ENCODE measurements around the gene PHKA1.
"Not testable (repeated sequence)": the region's sequence is repeated elsewhere in the genome, so short reads cannot be mapped to it uniquely, and the experiment has no call there.

The PHKA1 gene

DNA sequence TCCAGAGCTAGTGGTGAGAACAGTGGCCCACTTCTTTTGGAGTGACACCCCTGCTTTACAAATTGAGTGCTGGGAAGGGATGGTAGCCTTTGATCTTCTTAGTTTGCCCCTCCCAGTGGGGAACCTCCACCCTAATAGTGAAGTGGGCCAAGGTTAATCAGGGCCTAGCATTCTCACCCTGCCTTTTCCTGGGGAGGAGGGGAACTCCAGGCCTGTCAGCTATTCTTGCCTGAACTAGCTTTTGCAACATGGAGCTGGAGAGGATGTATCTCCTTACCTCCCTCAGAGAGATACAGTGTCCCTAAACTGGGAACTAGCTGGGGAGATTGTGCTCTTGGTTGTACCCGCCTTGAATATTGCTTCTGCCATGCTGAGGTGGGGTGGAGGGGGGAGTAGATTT lies 20.6 kb downstream of the PHKA1 start:
- no peak overlapping the region for H3K4me3 Mint-ChIP-seq
- H3K9me3 Mint-ChIP-seq: no peaks in the 10 kb centered on the region
- H3K36me3 Mint-ChIP-seq (ENCODE audit: low read depth): peaks cover 4% of the 10 kb centered on the region

GRCh38 chrX:72687396-72687795 lies 26.7 kb downstream of the PHKA1 start:
- H3K27ac Mint-ChIP-seq: no peak overlapping the region

More for the DNA sequence above, 20.6 kb downstream of the PHKA1 start:
- H3K27me3 Mint-ChIP-seq: no peaks in the 10 kb centered on the region
- H3K27ac Mint-ChIP-seq: no peak overlapping the region
- no peaks in the 10 kb centered on the region for H3K4me1 Mint-ChIP-seq (ENCODE audit: low read depth)

GRCh38 chrX:72685810-72686456 lies 28.2 kb downstream of the PHKA1 start:
- H3K36me3 Mint-ChIP-seq (ENCODE audit: low read depth): peaks cover 5% of the 10 kb centered on the region
- H3K27ac Mint-ChIP-seq: no peak overlapping the region
- H3K27me3 Mint-ChIP-seq: no peaks in the 10 kb centered on the region
- no peaks in the 10 kb centered on the region for H3K4me1 Mint-ChIP-seq (ENCODE audit: low read depth)
- no peak overlapping the region for H3K4me3 Mint-ChIP-seq
- no peaks in the 10 kb centered on the region for H3K9me3 Mint-ChIP-seq

More at GRCh38 chrX:72687396-72687795, 26.7 kb downstream of the PHKA1 start:
- H3K9me3 Mint-ChIP-seq: no peaks in the 10 kb centered on the region
- no peaks in the 10 kb centered on the region for H3K27me3 Mint-ChIP-seq
- no peak overlapping the region for H3K4me3 Mint-ChIP-seq
- peaks cover 8% of the 10 kb centered on the region for H3K36me3 Mint-ChIP-seq (ENCODE audit: low read depth)
- H3K4me1 Mint-ChIP-seq (ENCODE audit: low read depth): no peaks in the 10 kb centered on the region

DNA sequence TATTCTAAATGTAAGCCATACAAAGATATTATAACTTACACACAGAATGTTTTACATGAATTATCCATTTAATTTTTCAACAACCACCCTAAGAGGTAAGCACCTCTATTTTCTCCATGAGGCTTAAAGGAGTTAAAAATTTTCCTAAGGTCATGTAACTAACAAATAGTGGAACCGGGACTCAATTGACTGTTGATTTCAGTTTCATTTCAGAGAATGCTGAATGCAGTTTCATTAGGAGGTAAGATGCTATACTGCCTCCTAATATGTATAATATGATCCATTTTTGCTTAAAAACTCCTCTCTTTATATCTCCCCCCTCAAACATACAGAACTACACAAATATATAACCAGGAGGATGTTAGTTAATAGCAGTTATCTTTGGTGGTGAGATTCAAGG lies 29.1 kb downstream of the PHKA1 start:
- Mint-ChIP-seq H3K27me3 (no peaks in the 10 kb centered on the region), H3K9me3 (no peaks in the 10 kb centered on the region), H3K4me3 (no peak overlapping the region), H3K27ac (no peak overlapping the region), H3K4me1 (ENCODE audit: low read depth) (no peaks in the 10 kb centered on the region), H3K36me3 (ENCODE audit: low read depth) (peaks cover 8% of the 10 kb centered on the region)

- Mint-ChIP-seq H3K4me3 (no peak overlapping the region), H3K27me3 (no peaks in the 10 kb centered on the region), H3K4me1 (ENCODE audit: low read depth) (no peaks in the 10 kb centered on the region), H3K36me3 (ENCODE audit: low read depth) (peaks cover 8% of the 10 kb centered on the region), H3K27ac (no peak overlapping the region), H3K9me3 (no peaks in the 10 kb centered on the region)
Observed at GRCh38 chrX:72683631-72684030, 30.5 kb downstream of the PHKA1 start.

DNA sequence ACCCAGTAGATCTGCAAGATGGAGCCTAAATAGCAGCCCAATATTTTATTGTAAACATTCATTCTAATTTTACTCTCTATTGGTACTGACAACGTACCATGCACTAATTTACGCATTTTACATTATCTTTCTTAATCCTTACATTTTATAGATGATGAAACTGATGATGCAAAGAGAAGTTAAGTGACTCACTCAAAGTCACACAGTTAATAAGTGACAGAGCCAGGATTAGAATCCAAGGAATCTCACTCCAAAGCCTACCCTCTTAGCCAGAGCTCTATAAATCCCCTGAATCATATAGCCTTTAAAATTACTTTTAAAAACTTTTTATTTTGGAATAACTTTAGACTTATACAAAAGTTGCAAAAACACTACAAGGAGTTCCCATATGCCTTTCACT lies 37.6 kb downstream of the PHKA1 start:
- Mint-ChIP-seq H3K36me3 (ENCODE audit: low read depth) (peaks cover 9% of the 10 kb centered on the region), H3K4me1 (ENCODE audit: low read depth) (no peaks in the 10 kb centered on the region), H3K9me3 (no peaks in the 10 kb centered on the region), H3K4me3 (no peak overlapping the region), H3K27ac (no peak overlapping the region), H3K27me3 (no peaks in the 10 kb centered on the region)

DNA sequence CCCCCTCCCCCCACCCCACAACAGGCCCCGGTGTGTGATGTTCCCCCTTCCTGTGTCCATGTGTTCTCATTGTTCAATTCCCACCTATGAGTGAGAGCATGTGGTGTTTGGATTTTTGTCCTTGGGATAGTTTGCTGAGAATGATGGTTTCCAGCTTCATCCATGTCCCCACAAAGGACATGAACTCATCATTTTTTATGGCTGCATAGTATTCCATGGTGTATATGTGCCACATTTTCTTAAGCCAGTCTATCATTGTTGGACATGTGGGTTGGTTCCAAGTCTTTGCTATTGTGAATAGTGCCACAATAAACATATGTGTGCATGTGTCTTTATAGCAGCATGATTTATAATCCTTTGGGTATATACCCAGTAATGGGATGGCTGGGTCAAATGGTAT lies 40.2 kb downstream of the PHKA1 start:
- H3K27me3 Mint-ChIP-seq, H3K27ac Mint-ChIP-seq: not testable (repeated sequence)

GRCh38 chrX:72669508-72669907 lies 44.6 kb downstream of the PHKA1 start:
- H3K4me3 Mint-ChIP-seq; H3K27me3 Mint-ChIP-seq; H3K36me3 Mint-ChIP-seq (ENCODE audit: low read depth); H3K27ac Mint-ChIP-seq; H3K9me3 Mint-ChIP-seq; H3K4me1 Mint-ChIP-seq (ENCODE audit: low read depth): not testable (repeated sequence)

More for the DNA sequence above, 40.2 kb downstream of the PHKA1 start:
- not testable (repeated sequence) for H3K4me1 Mint-ChIP-seq (ENCODE audit: low read depth); H3K9me3 Mint-ChIP-seq; H3K36me3 Mint-ChIP-seq (ENCODE audit: low read depth); H3K4me3 Mint-ChIP-seq

DNA sequence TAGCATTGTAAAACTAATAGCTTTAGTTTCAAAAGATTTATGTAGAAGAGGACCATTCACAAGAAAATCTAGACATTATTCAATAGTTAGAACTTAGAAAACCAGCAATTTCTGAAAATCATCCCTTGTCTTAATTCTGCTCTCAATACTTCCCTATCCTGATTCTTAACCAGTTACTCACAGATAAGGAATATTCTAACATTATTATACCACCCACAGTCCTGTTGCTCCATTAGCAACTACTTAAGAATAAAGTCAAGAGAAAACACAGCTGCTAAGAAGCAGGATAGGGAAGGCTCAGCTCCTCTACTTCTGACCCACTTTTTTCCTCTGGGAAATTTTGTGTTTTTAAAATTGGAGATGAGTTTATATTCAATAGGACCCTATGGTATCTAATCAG lies 47.7 kb downstream of the PHKA1 start:
- H3K36me3 Mint-ChIP-seq (ENCODE audit: low read depth): no peaks in the 10 kb centered on the region
- no peak overlapping the region for H3K4me3 Mint-ChIP-seq
- H3K27me3 Mint-ChIP-seq: no peaks in the 10 kb centered on the region
- no peak overlapping the region for H3K27ac Mint-ChIP-seq
- no peaks in the 10 kb centered on the region for H3K9me3 Mint-ChIP-seq
- H3K4me1 Mint-ChIP-seq (ENCODE audit: low read depth): peaks cover 6% of the 10 kb centered on the region

DNA sequence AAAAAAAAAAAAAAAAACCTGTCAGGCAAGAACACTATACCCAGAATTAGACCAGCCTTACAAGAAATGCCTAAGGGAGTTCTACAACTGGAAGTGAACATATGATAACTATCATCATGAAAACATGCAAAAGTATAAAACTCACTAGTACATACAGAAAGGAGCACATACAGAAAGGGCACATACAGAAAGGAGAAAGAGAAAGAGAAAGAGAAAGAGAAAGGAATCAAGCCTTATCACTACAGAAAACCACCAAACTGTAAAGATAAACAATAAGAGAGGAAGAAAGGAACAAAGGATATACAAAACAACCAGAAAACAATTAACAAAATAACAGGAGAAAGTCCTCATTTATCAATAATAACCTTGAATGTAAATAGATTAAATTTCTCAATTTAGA lies 50.4 kb downstream of the PHKA1 start:
- H3K4me3 Mint-ChIP-seq: no peak overlapping the region
- peaks cover 6% of the 10 kb centered on the region for H3K4me1 Mint-ChIP-seq (ENCODE audit: low read depth)
- no peak overlapping the region for H3K27ac Mint-ChIP-seq
- H3K27me3 Mint-ChIP-seq: no peaks in the 10 kb centered on the region
- H3K36me3 Mint-ChIP-seq (ENCODE audit: low read depth): no peaks in the 10 kb centered on the region
- no peaks in the 10 kb centered on the region for H3K9me3 Mint-ChIP-seq

DNA sequence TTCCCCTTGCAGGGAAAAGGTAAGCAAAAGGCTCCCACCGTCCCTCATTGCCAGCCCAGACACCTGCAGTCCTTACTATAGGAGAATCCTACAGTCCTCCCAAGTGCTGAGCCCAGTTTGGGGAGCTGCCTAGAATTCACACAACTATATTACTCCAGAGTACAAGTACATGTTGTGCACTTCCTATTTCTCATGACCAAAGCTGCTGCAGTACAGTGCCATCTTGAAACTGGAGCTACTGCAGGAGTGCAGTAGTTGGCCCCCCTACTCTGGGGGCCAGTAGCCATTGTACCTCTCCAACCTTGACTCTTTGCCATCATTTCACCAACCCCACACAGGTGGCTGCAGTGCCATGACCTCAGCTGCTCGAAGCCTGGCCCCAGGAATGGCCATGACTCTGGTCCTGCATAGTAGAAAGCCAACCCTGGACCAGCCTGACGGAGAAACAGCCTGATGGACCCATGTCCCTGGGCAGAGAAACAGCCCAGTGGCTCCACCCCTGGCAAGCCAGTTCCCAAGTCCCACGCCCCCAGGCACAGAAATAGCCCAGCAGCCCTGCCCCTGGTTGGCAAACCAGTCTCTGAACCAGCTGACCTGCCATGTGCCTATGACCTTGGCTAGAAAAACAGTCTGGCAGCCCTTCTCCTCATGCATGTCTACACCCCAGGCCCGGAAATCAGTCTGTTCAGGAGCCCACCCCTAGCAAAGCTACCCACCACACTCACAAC lies 51.9 kb downstream of the PHKA1 start:
- no peak overlapping the region for H3K27ac Mint-ChIP-seq
- no peaks in the 10 kb centered on the region for H3K36me3 Mint-ChIP-seq (ENCODE audit: low read depth)
- no peaks in the 10 kb centered on the region for H3K9me3 Mint-ChIP-seq
- peaks cover 6% of the 10 kb centered on the region for H3K4me1 Mint-ChIP-seq (ENCODE audit: low read depth)
- no peak overlapping the region for H3K4me3 Mint-ChIP-seq
- H3K27me3 Mint-ChIP-seq: no peaks in the 10 kb centered on the region

GRCh38 chrX:72659723-72660122 lies 54.4 kb downstream of the PHKA1 start:
- Mint-ChIP-seq H3K27me3 (no peaks in the 10 kb centered on the region), H3K4me1 (ENCODE audit: low read depth) (peaks cover 6% of the 10 kb centered on the region), H3K36me3 (ENCODE audit: low read depth) (no peaks in the 10 kb centered on the region), H3K4me3 (no peak overlapping the region), H3K27ac (no peak overlapping the region), H3K9me3 (no peaks in the 10 kb centered on the region)

- H3K27me3 Mint-ChIP-seq: no peaks in the 10 kb centered on the region
- H3K27ac Mint-ChIP-seq: no peak overlapping the region
- H3K9me3 Mint-ChIP-seq: no peaks in the 10 kb centered on the region
- H3K36me3 Mint-ChIP-seq (ENCODE audit: low read depth): no peaks in the 10 kb centered on the region
- no peak overlapping the region for H3K4me3 Mint-ChIP-seq
- H3K4me1 Mint-ChIP-seq (ENCODE audit: low read depth): no peaks in the 10 kb centered on the region
Observed at GRCh38 chrX:72652082-72652481, 62.0 kb downstream of the PHKA1 start.

- H3K36me3 Mint-ChIP-seq (ENCODE audit: low read depth): no peaks in the 10 kb centered on the region
- H3K4me3 Mint-ChIP-seq: no peak overlapping the region
- no peaks in the 10 kb centered on the region for H3K27me3 Mint-ChIP-seq
Observed at GRCh38 chrX:72644946-72645345, 69.2 kb downstream of the PHKA1 start.

DNA sequence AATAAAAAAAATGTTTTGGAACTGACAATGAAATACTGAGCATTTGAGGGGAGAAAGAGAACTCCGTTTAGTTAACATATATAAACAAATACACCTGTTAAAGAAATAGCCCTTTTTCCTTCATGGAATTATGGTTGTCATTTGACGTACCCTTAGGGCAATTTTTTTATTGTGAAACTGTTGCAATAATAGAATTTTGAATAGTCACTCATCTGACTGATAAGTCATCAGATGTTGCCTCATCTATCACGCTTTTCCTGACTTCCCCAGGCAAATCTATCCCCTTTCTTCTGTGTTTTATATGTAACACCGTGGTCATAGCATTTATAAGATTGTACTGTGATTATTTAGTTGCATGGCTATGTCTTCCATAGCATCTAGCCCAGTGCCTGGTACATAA lies 72.5 kb downstream of the PHKA1 start:
- H3K4me3 Mint-ChIP-seq: no peak overlapping the region
- no peaks in the 10 kb centered on the region for H3K36me3 Mint-ChIP-seq (ENCODE audit: low read depth)
- no peak overlapping the region for H3K27ac Mint-ChIP-seq
- H3K9me3 Mint-ChIP-seq: no peaks in the 10 kb centered on the region
- H3K27me3 Mint-ChIP-seq: no peaks in the 10 kb centered on the region
- H3K4me1 Mint-ChIP-seq (ENCODE audit: low read depth): no peaks in the 10 kb centered on the region

More at GRCh38 chrX:72644946-72645345, 69.2 kb downstream of the PHKA1 start:
- H3K4me1 Mint-ChIP-seq (ENCODE audit: low read depth): no peaks in the 10 kb centered on the region
- no peaks in the 10 kb centered on the region for H3K9me3 Mint-ChIP-seq
- H3K27ac Mint-ChIP-seq: no peak overlapping the region

DNA sequence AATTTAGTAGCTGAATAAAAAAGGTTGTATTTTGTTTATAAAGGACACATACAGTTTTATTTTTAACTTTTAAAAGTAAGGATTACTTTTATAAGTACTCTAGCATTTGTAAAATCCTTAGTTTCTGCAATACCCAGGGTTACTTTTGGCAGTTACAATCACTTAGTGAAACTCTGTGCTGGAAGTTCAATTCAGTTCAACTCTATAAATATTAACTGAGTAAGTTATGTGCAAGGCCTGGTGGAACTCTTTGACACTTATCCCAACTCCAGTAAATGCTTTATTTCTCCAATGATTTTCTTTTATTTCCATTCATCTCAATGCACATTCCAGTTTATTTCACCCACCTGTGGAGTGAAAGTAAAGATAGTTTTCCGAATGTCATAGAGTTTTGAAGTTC lies 78.2 kb downstream of the PHKA1 start:
- H3K27me3 Mint-ChIP-seq: no peaks in the 10 kb centered on the region
- no peaks in the 10 kb centered on the region for H3K9me3 Mint-ChIP-seq
- no peak overlapping the region for H3K4me3 Mint-ChIP-seq
- no peaks in the 10 kb centered on the region for H3K4me1 Mint-ChIP-seq (ENCODE audit: low read depth)
- peaks cover 9% of the 10 kb centered on the region for H3K36me3 Mint-ChIP-seq (ENCODE audit: low read depth)
- no peak overlapping the region for H3K27ac Mint-ChIP-seq
